ENCODE data around the gene CAMK1D.

CAMK1D gene

DNA sequence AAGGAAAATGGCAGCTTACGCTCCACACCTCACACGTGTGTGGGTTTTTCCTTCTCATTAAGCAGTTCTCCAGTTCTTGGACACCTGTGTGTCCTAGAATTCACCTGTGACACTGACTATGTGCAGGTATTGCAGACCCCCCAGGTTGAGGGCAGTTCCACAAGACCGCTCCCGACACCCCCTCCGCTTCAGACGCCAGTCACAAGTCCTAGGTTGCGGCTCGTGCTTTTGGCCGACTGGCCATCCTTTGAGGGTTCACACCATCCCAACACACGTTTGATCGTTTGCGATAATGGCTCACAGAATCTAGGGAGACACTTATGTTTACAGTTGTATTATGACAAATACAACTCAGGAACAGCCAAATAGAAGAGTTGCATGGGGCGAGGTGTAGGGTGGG lies 44.5 kb downstream of the CAMK1D start:
- TF ChIP-seq POLR2A (IDR thresholded peaks at IDR 0.05; ENCODE audit: low read depth, low read length): no peak
- DNase-seq (ENCODE audit: insufficient read length, low spot score): no peak
- no peak for FAIRE-seq

DNA sequence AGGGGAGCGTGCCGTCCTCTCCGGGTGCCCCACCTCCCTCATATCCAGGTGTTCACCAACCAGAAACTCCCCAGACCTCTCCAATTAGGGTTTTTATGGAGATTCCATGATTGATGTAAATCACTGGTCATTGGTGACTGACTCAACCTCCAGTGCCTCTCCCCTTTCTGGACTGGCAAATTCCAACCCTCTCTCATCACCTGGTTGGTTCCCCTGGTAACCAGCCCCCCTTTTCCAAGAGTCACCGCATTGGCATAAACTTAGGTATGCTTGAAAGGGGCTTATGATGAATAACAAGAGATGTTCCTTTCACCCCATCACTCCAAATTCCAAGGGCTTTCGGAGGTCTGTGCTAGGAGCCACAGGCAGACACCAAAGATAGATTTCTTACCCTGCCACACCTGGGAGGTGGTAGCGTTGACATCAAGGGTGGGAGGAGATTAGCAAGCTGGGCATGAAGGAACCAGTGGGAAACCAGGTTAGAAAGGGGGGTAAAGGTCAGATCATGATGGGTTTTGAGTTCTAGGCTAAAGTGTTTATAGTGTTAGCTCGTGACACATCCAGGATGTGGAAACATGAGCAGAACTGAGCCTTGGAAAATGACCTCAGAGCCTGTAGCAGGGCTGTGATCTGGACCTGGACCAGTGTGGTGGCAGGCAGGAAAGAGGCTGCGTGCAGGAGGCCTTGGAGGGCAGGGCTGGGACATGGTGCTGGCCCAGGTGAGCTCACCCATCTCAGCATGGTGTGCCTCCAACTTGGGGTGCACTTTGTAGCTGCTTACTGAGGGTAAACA lies 45.1 kb downstream of the CAMK1D start:
- peak; percentile 27 for FAIRE-seq
- no peak for TF ChIP-seq POLR2A (IDR thresholded peaks at IDR 0.05; ENCODE audit: low read depth, low read length)
- DNase-seq (ENCODE audit: insufficient read length, low spot score): peak; percentile 37

DNA sequence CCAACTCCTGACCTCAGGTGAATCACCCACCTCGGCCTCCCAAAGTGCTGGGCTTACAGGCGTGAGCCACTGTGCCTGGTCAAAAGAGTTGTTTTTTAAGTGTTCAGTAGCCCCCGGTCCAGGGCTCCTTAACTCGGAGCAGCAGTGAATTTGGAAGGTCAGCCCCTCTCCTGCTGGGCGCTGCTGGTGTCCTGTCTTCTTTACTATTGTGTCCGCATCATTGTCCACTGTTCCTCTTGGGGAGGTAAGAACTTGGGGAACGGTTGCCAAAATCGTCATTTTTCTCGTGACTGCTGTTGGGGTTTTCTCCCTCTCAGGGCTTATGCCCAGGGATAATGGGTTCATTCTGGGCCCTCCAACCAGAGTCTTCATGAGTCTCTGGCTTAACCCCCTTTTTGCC lies 46.7 kb downstream of the CAMK1D start:
- no peak for TF ChIP-seq POLR2A (IDR thresholded peaks at IDR 0.05; ENCODE audit: low read depth, low read length)
- FAIRE-seq (no peak), DNase-seq (ENCODE audit: insufficient read length, low spot score) (no peak)

DNA sequence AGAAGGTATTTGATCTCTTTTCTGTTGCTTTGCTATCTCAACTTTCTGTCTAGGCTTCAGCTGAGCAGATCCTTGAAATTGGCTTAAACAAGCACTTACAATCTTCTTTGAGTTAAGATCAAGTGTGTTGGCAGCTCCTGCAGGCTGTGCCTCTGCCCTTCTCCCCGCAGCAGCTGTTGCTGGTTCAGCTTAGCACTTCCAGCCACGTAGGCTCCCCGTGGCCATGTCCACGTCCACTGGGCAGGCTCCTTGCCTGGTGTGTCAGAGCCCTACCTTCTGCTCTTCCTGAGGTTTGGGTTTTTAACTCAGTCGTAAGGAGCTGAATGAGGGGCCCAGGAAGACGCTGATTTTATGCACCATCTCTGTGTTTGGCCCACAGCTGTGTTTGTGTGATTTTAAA lies 47.2 kb downstream of the CAMK1D start:
- no peak for DNase-seq (ENCODE audit: insufficient read length, low spot score)
- FAIRE-seq: no peak
- no peak for TF ChIP-seq POLR2A (IDR thresholded peaks at IDR 0.05; ENCODE audit: low read depth, low read length)

DNA sequence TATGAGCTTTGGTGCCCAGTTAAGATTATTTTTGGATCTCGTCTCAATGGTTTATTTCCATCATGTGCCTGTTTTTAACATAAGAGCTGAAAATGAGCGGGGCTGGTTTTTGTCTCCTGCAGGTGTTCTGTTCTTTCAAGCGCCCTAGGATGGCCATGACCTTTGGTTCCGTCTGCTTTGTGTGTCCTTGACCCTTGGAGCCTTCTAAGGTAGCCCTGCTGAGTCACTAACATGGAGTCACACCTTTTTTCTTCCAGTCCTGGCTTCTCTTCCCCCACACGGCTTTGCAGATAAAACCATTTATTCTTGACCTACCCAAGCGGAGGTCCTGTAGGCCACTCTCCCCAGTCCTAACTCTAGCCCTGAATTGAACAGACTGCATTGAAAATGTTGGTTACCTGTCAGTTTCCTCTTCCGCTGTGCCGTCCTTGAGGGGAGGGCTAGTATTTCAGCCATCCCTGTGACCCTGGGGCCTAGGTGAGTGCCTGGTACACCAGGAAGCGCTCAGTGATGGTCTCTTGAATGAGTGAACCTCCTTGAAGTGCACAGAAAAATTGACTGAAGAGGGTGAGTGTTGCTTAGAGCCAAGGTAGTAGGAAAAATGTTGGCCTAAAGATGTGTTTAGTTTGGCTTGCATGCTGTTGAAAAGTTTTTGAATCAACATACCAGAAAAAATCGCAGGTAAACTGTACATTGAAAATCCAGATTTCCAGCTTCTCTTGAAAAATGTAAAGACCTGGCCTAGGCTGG lies 48.0 kb downstream of the CAMK1D start:
- no peak for FAIRE-seq
- TF ChIP-seq POLR2A (IDR thresholded peaks at IDR 0.05; ENCODE audit: low read depth, low read length): no peak
- DNase-seq (ENCODE audit: insufficient read length, low spot score): no peak

DNA sequence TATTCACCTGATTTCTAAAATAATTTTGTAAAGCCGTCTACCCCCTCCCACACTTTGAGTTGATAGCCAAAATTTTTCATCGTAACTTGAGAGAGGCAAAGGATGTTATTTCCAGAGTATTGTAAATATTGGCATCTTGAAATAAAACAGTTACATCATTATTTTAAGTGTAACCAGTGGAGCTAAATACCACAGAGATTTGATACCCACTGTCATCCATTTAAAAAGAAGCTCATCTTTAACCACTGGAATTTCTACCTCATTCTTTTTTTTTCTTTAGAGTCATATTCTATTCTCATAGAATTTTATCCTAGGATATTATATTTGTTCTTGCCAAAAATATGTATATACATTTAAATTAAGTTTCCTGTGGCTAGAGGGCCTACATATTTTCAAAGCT lies 48.6 kb downstream of the CAMK1D start:
- no peak for TF ChIP-seq POLR2A (IDR thresholded peaks at IDR 0.05; ENCODE audit: low read depth, low read length)
- DNase-seq (ENCODE audit: insufficient read length, low spot score) (no peak), FAIRE-seq (no peak)

DNA sequence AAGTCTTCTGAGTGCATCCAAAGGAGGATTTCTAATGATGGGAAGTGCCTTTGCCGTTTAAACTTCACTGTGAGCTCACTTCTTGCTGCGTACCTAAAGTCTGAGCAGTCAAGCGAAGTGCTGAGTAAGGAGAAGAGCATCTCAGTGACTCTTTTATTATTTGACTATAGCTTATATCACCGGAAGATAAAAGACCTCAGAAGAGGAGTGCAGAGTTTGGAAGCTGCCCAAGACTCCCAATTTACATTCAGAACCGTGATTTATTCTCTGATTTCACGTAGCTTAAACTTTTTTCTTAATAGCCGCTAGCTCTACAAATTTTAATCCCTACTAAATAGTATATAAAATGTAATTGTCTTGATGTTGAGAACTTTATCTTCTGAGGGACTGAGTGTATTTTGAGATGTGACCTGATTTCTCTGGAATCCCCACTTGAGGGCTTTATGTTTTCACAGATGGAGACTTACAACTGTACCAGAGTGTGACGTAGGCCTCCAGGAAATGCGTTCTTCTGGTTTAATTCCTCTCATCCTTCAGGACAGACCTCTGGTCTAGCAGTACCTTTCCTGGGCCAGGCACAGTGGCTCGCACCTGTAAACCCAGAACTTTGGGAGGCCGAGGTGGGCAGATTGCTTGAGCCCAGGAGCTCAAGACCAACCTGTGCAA lies 51.1 kb downstream of the CAMK1D start:
- FAIRE-seq: peak; percentile 89
- TF ChIP-seq POLR2A (IDR thresholded peaks at IDR 0.05; ENCODE audit: low read depth, low read length): no peak
- DNase-seq (ENCODE audit: insufficient read length, low spot score): peak; percentile 43

DNA sequence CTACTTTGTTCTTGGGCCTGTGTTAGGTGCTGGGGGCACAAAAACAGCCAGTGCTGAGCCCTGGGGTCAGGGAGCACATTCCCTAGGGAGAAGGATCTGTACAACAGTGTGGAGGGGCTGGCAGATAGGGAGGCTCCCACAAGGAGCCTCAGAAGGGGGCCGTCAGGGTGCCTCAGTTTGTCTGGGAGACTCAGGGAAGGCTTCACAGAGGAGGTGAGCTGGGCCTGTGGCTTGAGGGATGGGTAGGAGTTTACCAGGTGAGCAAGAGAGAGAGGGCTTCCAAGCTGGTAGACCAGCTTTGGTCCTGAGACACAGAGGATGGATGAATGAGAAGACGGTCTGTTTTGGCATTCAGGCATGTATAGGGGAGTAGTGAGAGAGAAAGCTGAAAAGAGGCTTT lies 52.1 kb downstream of the CAMK1D start:
- no peak for TF ChIP-seq POLR2A (IDR thresholded peaks at IDR 0.05; ENCODE audit: low read depth, low read length)
- no peak for FAIRE-seq
- no peak for DNase-seq (ENCODE audit: insufficient read length, low spot score)

DNA sequence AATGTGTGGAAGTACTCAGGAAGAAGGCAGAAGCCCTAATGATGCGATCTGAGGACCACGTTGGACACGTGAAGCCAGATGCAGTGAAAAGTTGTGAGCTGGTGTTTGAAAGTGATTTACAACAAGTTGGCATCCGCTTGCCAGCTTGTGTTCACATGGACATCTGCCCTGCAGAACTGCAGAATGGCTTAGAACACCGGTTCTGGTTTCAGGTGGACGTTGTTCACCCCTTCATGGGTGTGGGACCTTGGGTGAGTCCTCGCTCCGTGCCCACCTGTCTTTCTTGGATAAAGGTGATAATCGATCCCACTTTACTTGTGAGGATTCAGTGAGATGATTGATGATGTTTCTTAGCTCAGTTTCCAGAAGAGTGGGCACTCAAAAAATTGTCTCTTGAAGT lies 53.8 kb downstream of the CAMK1D start:
- DNase-seq (ENCODE audit: insufficient read length, low spot score) (no peak), FAIRE-seq (no peak)
- no peak for TF ChIP-seq POLR2A (IDR thresholded peaks at IDR 0.05; ENCODE audit: low read depth, low read length)

DNA sequence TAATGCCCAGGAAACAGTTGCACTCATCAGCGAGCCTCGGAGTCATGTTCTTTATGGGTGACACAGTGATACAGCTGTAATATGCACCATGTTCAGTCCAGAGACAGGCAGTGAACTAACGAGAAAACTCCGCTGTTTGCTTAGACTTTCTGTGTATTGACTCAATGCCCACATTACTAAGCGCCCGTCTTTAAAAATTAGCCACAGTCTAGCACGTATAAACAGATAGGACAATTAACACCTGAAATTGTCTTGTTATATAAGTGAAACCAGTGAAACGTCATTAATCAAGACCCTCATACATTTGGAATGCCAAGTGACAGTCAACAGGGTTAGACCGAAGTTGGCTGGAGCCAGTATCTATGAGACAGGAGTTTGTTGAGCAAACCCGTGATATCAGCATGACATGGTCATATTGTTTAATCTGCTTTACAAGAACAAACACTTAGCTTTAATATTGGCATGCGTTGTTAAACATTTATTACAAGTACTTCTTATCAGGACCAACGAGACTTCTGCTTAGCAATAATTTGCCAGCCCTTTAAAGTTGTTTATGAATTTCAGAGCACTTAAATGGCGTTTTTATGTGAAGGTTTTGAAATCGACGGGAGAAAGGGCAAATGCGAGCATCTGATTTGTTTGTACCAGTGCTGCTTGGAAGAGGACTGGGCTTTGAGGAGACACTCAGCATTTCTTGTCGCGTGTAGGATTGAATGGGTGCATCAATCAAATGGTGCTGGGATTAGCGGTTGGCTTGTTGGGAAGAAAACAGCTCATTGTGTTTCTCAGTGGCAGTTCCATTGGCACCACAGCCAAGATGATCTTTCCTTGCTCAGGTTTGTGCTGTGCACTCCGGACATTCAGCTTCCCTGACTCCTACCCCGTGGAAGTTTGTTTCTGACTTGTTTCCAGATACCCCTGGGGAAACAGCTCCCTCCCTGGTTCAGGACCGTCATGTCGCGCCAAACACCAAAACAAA lies 56.3 kb downstream of the CAMK1D start:
- DNase-seq (ENCODE audit: insufficient read length, low spot score) (no peak), FAIRE-seq (no peak)
- no peak for TF ChIP-seq POLR2A (IDR thresholded peaks at IDR 0.05; ENCODE audit: low read depth, low read length)

DNA sequence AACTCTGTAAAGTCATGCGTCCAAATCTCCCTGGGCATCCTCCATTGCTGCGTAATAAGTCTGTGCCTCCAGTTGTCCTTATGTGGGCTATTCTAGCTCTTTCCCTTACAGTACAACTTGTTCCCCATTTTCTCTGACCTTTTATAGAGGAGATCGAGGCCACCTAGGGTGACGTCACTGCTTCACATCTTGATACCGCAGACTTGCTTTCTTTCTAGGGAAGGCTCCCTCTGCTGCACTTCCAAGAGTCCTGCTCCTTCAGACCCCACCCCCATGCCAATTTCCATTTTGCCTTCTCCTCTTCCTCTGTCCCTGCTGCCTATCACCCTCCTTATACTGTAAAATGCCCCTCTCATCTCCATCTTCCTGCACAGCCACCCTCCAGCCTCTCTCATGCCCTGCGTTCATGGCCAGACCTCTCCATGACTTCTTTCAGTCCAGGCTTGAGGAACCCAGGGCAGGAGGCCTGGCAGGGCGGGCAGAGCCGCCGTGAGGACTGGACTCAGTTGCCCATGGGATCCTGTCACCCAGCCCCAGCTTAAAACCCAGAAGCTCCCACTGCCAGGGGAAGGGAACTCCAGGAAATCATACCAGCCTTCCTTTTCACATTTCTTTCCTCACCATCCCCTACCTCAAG lies 57.5 kb downstream of the CAMK1D start:
- FAIRE-seq (no peak), DNase-seq (ENCODE audit: insufficient read length, low spot score) (no peak)
- TF ChIP-seq POLR2A (IDR thresholded peaks at IDR 0.05; ENCODE audit: low read depth, low read length): no peak

DNA sequence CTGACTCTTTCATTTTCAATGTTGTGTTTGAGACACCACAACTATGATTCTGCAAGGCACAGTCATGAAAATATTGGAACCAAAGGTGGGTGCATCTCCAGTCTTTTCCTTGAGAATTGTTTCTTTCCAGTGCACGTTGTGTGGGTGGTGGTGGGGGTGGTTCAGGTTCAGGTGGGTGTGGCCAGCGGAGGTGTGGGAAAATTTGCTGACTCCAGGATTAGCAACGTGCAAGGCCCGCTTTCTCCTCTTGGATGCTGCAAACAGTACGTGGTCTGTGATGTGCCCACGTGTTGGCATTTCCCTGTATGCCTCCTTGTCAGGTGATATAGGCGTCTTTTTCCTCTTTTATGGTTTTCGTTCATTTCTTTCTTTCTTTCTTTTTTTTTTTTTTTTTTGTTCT lies 59.1 kb downstream of the CAMK1D start:
- no peak for DNase-seq (ENCODE audit: insufficient read length, low spot score)
- no peak for TF ChIP-seq POLR2A (IDR thresholded peaks at IDR 0.05; ENCODE audit: low read depth, low read length)
- FAIRE-seq: no peak

DNA sequence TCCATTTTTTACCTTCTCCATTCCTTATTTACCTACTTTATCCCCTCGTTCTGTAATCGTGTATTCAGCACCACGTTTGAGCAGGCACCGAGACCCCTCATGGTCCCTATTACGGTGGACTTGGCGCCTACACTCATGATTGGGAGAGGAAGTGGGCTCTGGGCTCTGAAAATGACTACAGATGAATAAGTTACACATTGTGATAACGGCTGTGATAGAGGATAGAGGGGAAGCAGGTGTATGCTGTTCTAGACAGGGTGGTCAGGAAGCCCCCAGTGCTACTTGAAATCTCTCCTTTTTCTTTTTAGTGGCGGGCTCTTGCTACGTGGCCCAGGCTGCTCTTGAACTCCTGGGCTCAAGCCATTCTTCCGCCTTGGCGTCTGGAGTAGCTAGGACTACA lies 59.8 kb downstream of the CAMK1D start:
- FAIRE-seq: no peak
- no peak for TF ChIP-seq POLR2A (IDR thresholded peaks at IDR 0.05; ENCODE audit: low read depth, low read length)

More for the DNA sequence above, 59.8 kb downstream of the CAMK1D start:
- no peak for DNase-seq (ENCODE audit: insufficient read length, low spot score)

Measured in H54 (cell line).